Tibial nerve (tissue), 4 donors: ENCODE results near the gene ZG16B. TPM values are rescaled to one million over a fixed set of nuclear protein-coding genes. Genes with fewer than 3 reads are reported as not detected.

Source experiments
- DNase-seq, 2 donors: peaks; one replicate each; pipeline ENCODE4 v3.0.0-alpha.2; 2019; ENCODE audit warnings: low spot score in 2 of 2
- H3K27ac ChIP-seq, 4 donors: fragments of 200-600 bp; sonication (generic) in 3 of 4; one replicate each; pipeline ENCODE4 v1.5.1; 2017 to 2019; ENCODE audit warnings: mild to moderate bottlenecking in 1 of 4
- H3K27me3 ChIP-seq, 2 donors: fragments of 200-600 bp; sonication (generic) in 1 of 2; one replicate each; pipeline versions ENCODE4 v1.5.1 to v1.6.0; 2017 to 2019
- H3K36me3 ChIP-seq, 3 donors: fragments of 200-600 bp; sonication (generic); one replicate each; pipeline ENCODE4 v1.5.1; 2018 to 2019
- H3K4me1 ChIP-seq, 4 donors: fragments of 200-600 bp; sonication (generic) in 3 of 4; one replicate each; pipeline ENCODE4 v1.5.1; 2017 to 2019
- H3K4me3 ChIP-seq, 4 donors: fragments of 200-600 bp; sonication (generic) in 3 of 4; one replicate each; pipeline ENCODE4 v1.5.1; 2017 to 2019; ENCODE audit warnings: mild to moderate bottlenecking in 1 of 4, moderate library complexity in 1 of 4
- H3K9me3 ChIP-seq, 4 donors: fragments of 200-600 bp; sonication (generic) in 3 of 4; one replicate each; pipeline ENCODE4 v1.5.1; 2017 to 2019
- EP300 ChIP-seq, 2 donors: sonication (generic); formaldehyde crosslinking; IDR thresholded peaks; one replicate each; pipeline ENCODE4 v1.6.1; 2017; ENCODE audit warnings: antibody characterized with exemption in 2 of 2, mild to moderate bottlenecking in 1 of 2
- POLR2A ChIP-seq, 2 donors: fragments of 450-650 bp; IDR thresholded peaks; one replicate each; pipeline ENCODE4 v1.6.1; 2017; ENCODE audit warnings: antibody characterized with exemption in 2 of 2, mild to moderate bottlenecking in 2 of 2, moderate library complexity in 2 of 2
- WGBS, 2 donors: methylation state at CpG; one replicate each; pipeline ENCODE4 v1.1.5; 2018; 5-methylcytosine and 5-hydroxymethylcytosine counted together
- total RNA-seq, 4 donors: library from RNA; depleted of rRNA; stranded (reverse); fragments of >200 nt; gene quantifications; one replicate each; pipeline ENCODE4 v1.1.0, GENCODE V29; 2016
- TF ChIP-seq, protein P1 (sequence below), 5 experiments: fragments of 200-600 bp in 3 of 5; fragments of 450-650 bp in 2 of 5; sonication (generic) in 3 of 5; IDR thresholded peaks; one replicate each; pipeline ENCODE4 v1.5.1; 2016 to 2019; ENCODE audit warnings: antibody characterized with exemption in 5 of 5, mild to moderate bottlenecking in 3 of 5, moderate library complexity in 2 of 5

The ZG16B gene
- total RNA-seq, 4 donors from 2014 or later: not detected

DNA sequence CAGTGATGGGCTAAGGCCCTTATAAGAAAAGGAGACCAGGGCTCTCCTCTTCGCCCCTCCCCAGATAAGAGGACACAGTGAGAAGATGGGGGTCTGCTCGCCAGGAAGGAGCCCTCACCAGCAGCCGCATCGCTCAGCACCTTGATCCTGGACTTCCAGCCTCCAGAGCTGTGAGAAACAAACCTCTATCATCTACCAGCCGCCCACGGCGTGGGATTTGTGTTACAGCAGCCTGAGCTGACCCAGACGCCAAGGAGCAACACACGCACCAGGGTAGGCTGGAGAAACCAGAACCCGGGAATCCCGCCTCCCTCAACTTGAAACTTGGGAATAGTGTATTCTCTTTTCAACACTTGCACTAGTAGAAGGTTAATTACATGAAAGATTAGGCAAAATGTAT is 4.2 kb upstream of the ZG16B start:
- H3K9me3 ChIP-seq: no peaks in the 10 kb centered on the region
- DNase-seq: peak in 1 of 2 donors; percentile 3
- no peak overlapping the region for H3K27ac ChIP-seq
- H3K4me3 ChIP-seq: no peak overlapping the region
- 68 to 71% methylated on average over 11 of the region's 11 CpGs for WGBS, 2 donors
- no peaks in the 10 kb centered on the region for H3K36me3 ChIP-seq
- no peaks in the 10 kb centered on the region for H3K4me1 ChIP-seq
- H3K27me3 ChIP-seq: peaks cover 0 to 39% of the 10 kb centered on the region in 2 donors
- no peak for TF ChIP-seq POLR2A (IDR thresholded peaks at IDR 0.05)
- TF ChIP-seq, protein P1, sequence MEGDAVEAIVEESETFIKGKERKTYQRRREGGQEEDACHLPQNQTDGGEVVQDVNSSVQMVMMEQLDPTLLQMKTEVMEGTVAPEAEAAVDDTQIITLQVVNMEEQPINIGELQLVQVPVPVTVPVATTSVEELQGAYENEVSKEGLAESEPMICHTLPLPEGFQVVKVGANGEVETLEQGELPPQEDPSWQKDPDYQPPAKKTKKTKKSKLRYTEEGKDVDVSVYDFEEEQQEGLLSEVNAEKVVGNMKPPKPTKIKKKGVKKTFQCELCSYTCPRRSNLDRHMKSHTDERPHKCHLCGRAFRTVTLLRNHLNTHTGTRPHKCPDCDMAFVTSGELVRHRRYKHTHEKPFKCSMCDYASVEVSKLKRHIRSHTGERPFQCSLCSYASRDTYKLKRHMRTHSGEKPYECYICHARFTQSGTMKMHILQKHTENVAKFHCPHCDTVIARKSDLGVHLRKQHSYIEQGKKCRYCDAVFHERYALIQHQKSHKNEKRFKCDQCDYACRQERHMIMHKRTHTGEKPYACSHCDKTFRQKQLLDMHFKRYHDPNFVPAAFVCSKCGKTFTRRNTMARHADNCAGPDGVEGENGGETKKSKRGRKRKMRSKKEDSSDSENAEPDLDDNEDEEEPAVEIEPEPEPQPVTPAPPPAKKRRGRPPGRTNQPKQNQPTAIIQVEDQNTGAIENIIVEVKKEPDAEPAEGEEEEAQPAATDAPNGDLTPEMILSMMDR (IDR thresholded peaks at IDR 0.05): no peak
- no peak for TF ChIP-seq EP300 (IDR thresholded peaks at IDR 0.05)

DNA sequence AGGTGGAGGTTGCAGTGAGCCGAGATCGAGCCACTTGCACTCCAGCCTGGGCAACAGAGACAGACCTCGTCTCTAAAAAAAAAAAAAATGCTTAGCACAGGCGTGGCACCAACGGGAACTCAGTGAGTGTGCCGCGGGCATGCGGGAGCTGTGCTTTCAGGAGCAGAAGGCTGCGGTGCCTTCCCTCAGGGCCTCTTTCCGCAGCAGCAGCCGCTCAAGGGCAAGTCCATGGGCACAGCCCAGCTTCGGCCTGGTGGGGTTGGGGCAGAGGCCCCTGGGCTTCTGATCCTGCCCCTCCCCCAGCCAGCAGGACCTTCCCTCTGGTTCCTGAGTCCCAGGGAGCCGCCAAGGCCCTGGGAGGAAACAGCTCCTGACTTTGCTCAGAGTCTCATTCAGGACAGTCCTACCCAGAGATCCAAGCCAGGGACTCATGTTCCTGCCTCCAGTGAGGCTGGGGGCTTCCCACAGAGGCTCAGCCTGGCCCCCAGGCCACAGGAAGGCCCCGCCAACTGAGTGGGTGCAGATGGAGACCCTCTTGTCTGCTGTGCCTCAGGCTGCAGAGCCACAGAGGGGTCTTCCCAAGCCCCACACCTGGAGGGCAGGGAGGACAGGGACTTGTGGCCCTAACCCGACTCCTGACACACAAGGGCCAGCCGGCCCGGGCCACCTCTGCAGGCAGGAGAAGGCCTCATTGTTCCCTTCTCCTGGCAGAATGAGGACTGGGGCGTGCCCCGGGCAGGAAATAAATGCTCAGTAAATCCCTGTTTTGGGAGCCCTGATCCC is 3.3 kb upstream of the ZG16B start:
- DNase-seq: peak in 1 of 2 donors; percentile 3
- Histone ChIP-seq H3K4me1 (no peaks in the 10 kb centered on the region), H3K9me3 (no peaks in the 10 kb centered on the region), H3K4me3 (no peak overlapping the region), H3K36me3 (no peaks in the 10 kb centered on the region), H3K27me3 (peaks cover 0 to 48% of the 10 kb centered on the region in 2 donors), H3K27ac (no peak overlapping the region)
- no peak for TF ChIP-seq EP300 (IDR thresholded peaks at IDR 0.05)
- no peak for TF ChIP-seq POLR2A (IDR thresholded peaks at IDR 0.05)
- TF ChIP-seq, protein P1 (IDR thresholded peaks at IDR 0.05): no peak
- 58 to 66% methylated on average over 15 to 18 of the region's 19 CpGs for WGBS, 2 donors

GRCh38 chr16:2827374-2827791 is 2.7 kb upstream of the ZG16B start:
- no peaks in the 10 kb centered on the region for H3K9me3 ChIP-seq
- no peaks in the 10 kb centered on the region for H3K36me3 ChIP-seq
- no peak for DNase-seq
- WGBS, 2 donors: 65 to 69% methylated on average over 15 of the region's 15 CpGs
- no peak overlapping the region for H3K4me3 ChIP-seq
- no peak for TF ChIP-seq POLR2A (IDR thresholded peaks at IDR 0.05)
- TF ChIP-seq, protein P1 (IDR thresholded peaks at IDR 0.05): no peak
- TF ChIP-seq EP300 (IDR thresholded peaks at IDR 0.05): no peak
- no peak overlapping the region for H3K27ac ChIP-seq
- H3K4me1 ChIP-seq: no peaks in the 10 kb centered on the region
- peaks cover 0 to 54% of the 10 kb centered on the region in 2 donors for H3K27me3 ChIP-seq

DNA sequence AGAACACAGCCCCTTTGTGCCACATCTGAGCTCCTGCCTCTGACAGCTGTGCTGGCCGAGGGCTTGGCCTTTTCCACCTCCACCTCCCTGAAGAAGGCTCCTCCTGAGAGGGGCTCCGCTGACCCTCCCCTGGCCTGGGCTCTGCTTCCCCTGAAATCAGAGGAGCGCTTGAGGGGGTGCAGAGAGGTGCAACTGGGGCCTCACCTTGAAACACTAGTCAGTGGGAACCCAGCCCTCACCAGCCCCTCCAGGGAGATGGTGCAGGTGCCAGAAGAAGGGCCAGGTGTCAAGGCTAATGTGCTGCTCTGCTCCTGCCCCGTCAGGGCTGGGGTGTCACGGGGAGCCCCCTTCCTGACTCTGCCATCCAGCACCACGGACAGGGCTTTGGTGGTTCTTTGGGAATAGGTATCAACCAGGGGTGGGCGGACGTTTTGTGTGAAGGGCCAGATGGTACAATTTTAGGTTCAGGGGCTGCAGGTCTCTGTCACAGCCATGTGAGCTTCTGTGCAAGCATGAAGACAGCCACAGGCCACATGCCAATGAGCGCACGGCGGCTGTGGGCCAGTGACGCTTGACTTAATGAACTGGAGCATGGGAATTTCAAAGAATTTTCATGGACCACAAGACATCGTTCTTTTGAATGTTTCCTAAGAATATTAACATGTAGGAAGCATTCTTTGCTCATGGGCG is 2.1 kb upstream of the ZG16B start:
- Histone ChIP-seq H3K36me3 (no peaks in the 10 kb centered on the region), H3K9me3 (no peaks in the 10 kb centered on the region), H3K27me3 (peaks cover 0 to 60% of the 10 kb centered on the region in 2 donors), H3K4me1 (no peaks in the 10 kb centered on the region), H3K4me3 (no peak overlapping the region), H3K27ac (no peak overlapping the region)
- 64 to 66% methylated on average over 14 of the region's 14 CpGs for WGBS, 2 donors
- TF ChIP-seq EP300 (IDR thresholded peaks at IDR 0.05): no peak
- TF ChIP-seq, protein P1 (IDR thresholded peaks at IDR 0.05): no peak
- TF ChIP-seq POLR2A (IDR thresholded peaks at IDR 0.05): no peak
- no peak for DNase-seq

- H3K27me3 ChIP-seq: peaks cover 0 to 60% of the 10 kb centered on the region in 2 donors
- no peak for TF ChIP-seq POLR2A (IDR thresholded peaks at IDR 0.05)
- TF ChIP-seq, protein P1 (IDR thresholded peaks at IDR 0.05): no peak
- no peak for TF ChIP-seq EP300 (IDR thresholded peaks at IDR 0.05)
- H3K4me3 ChIP-seq: no peak overlapping the region
- no peaks in the 10 kb centered on the region for H3K4me1 ChIP-seq
- H3K9me3 ChIP-seq: no peaks in the 10 kb centered on the region
- no peaks in the 10 kb centered on the region for H3K36me3 ChIP-seq
- no peak overlapping the region for H3K27ac ChIP-seq
- 92 to 94% methylated on average over 8 of the region's 8 CpGs for WGBS, 2 donors
- DNase-seq: no peak
Observed at GRCh38 chr16:2828521-2828840, 1.6 kb upstream of the ZG16B start.
